Measurements from ENCODE around the gene TMEM59.

GRCh38 chr1:54069791-54070170, 16.8 kb upstream of the TMEM59 start:
- TF ChIP-seq CTCF (IDR thresholded peaks at IDR 0.05; ENCODE audit: control extremely low read depth in 1 of 3, insufficient read depth in 1 of 3, low read depth in 1 of 3, low read length in 3 of 3), result no peak
- no peak for TF ChIP-seq EP300 (IDR thresholded peaks at IDR 0.05; ENCODE audit: borderline replicate concordance in 1 of 2, low read depth in 2 of 2, low read length in 2 of 2)
- no peak for TF ChIP-seq EGR1 (IDR thresholded peaks at IDR 0.05; ENCODE audit: borderline replicate concordance, low read depth, low read length)
- no peak for TF ChIP-seq RAD21 (IDR thresholded peaks at IDR 0.05 in 1 of 2, conservative IDR thresholded peaks at IDR 0.05 in 1 of 2; ENCODE audit: low read depth in 2 of 2, low read length in 2 of 2)
- TF ChIP-seq GABPA (IDR thresholded peaks at IDR 0.05; ENCODE audit: borderline replicate concordance, insufficient read depth, low read length), result no peak
- no peak for TF ChIP-seq POLR2AphosphoS5 (IDR thresholded peaks at IDR 0.05; ENCODE audit: low read depth, low read length)
